ENCODE measurements around the gene ACTR3. TPM values are rescaled to one million over a fixed set of nuclear protein-coding genes. Genes with fewer than 3 reads are reported as not detected.

The ACTR3 gene
- total and polyA plus RNA-seq, 4 donors: 35.5 to 260 (median 184) TPM

- H3K4me3 ChIP-seq: no peak overlapping the region
- H3K4me1 ChIP-seq (ENCODE audit: control insufficient read depth in 5 of 5, insufficient read depth in 5 of 5, low read length in 5 of 5): no peaks in the 10 kb centered on the region
- no peaks in the 10 kb centered on the region for H3K27me3 ChIP-seq (ENCODE audit: control insufficient read depth in 3 of 3, insufficient read depth in 3 of 3, low read length in 2 of 3)
- DNase-seq (no peak), ATAC-seq (ENCODE audit: insufficient read depth, low FRiP score) (no peak)
- no peak for TF ChIP-seq CTCF (IDR thresholded peaks at IDR 0.05; ENCODE audit: control extremely low read depth, extremely low read depth)
- WGBS, 2 donors: 82 to 85% methylated on average over 7 of the region's 7 CpGs
- no peaks in the 10 kb centered on the region for H3K36me3 ChIP-seq (ENCODE audit: control insufficient read depth in 4 of 4, insufficient read depth in 4 of 4, low read length in 4 of 4)
- H3K9ac ChIP-seq (ENCODE audit: insufficient read depth in 1 of 2, low read length in 2 of 2): no peak overlapping the region
- H3K27ac ChIP-seq (ENCODE audit: low read depth in 1 of 2, low read length in 1 of 2): no peak overlapping the region
- peaks cover 0 to 2% (median 0%) of the 10 kb centered on the region in 4 donors for H3K9me3 ChIP-seq (ENCODE audit: control insufficient read depth in 4 of 4, insufficient read depth in 3 of 4, low read length in 3 of 4)
Observed at GRCh38 chr2:114009205-114009944, 119.5 kb downstream of the ACTR3 start.

GRCh38 chr2:114010001-114010400 lies 120.1 kb downstream of the ACTR3 start:
- H3K36me3 ChIP-seq (ENCODE audit: control insufficient read depth in 4 of 4, insufficient read depth in 4 of 4, low read length in 4 of 4): no peaks in the 10 kb centered on the region
- H3K27me3 ChIP-seq (ENCODE audit: control insufficient read depth in 3 of 3, insufficient read depth in 3 of 3, low read length in 2 of 3): no peaks in the 10 kb centered on the region
- ATAC-seq (ENCODE audit: insufficient read depth, low FRiP score) (no peak), DNase-seq (no peak)
- no peak overlapping the region for H3K27ac ChIP-seq (ENCODE audit: low read depth in 1 of 2, low read length in 1 of 2)
- H3K9ac ChIP-seq (ENCODE audit: insufficient read depth in 1 of 2, low read length in 2 of 2): no peak overlapping the region
- H3K4me1 ChIP-seq (ENCODE audit: control insufficient read depth in 5 of 5, insufficient read depth in 5 of 5, low read length in 5 of 5): no peaks in the 10 kb centered on the region
- 88 to 91% methylated on average over 2 of the region's 2 CpGs for WGBS, 2 donors
- no peak for TF ChIP-seq CTCF (IDR thresholded peaks at IDR 0.05; ENCODE audit: control extremely low read depth, extremely low read depth)
- peaks cover 0 to 2% (median 0%) of the 10 kb centered on the region in 4 donors for H3K9me3 ChIP-seq (ENCODE audit: control insufficient read depth in 4 of 4, insufficient read depth in 3 of 4, low read length in 3 of 4)
- no peak overlapping the region for H3K4me3 ChIP-seq

GRCh38 chr2:114011713-114012112 lies 121.8 kb downstream of the ACTR3 start:
- Histone ChIP-seq H3K4me1 (ENCODE audit: control insufficient read depth in 5 of 5, insufficient read depth in 5 of 5, low read length in 5 of 5) (no peaks in the 10 kb centered on the region), H3K9ac (ENCODE audit: insufficient read depth in 1 of 2, low read length in 2 of 2) (no peak overlapping the region), H3K27ac (ENCODE audit: low read depth in 1 of 2, low read length in 1 of 2) (no peak overlapping the region), H3K9me3 (ENCODE audit: control insufficient read depth in 4 of 4, insufficient read depth in 3 of 4, low read length in 3 of 4) (peaks cover 0 to 2% (median 0%) of the 10 kb centered on the region in 4 donors), H3K4me3 (no peak overlapping the region), H3K27me3 (ENCODE audit: control insufficient read depth in 3 of 3, insufficient read depth in 3 of 3, low read length in 2 of 3) (no peaks in the 10 kb centered on the region), H3K36me3 (ENCODE audit: control insufficient read depth in 4 of 4, insufficient read depth in 4 of 4, low read length in 4 of 4) (no peaks in the 10 kb centered on the region)
- ATAC-seq (ENCODE audit: insufficient read depth, low FRiP score) (no peak), DNase-seq (no peak)
- TF ChIP-seq CTCF (IDR thresholded peaks at IDR 0.05; ENCODE audit: control extremely low read depth, extremely low read depth): no peak
- whole genome bisulfite sequencing, 2 donors: 26 to 63% methylated on average over 4 of the region's 4 CpGs

Small RNA genes lying within 50 kb of the gene (small RNA-seq; reads per million reads assigned to genes)
- not detected for gene RF00012 (ENCODE audit: low replicate concordance)

Other genes with a start within 250 kb of the ACTR3 start
- gene SLC35F5, start 133.4 kb upstream of the ACTR3 start, total RNA-seq: 100 to 1,000 TPM in 1 of 2 donors, 10 to 100 TPM in 1; 56.7 to 216 TPM
- 10 to 100 TPM; 17.8 to 19.1 TPM for gene SLC35F5, start 133.4 kb upstream of the ACTR3 start, polyA plus RNA-seq

All from lung (tissue), 13 donors.